Cerebellar cortex (tissue), 1 donor: ENCODE results near the gene ACAT2.
"Not testable (repeated sequence)": the region's sequence is repeated elsewhere in the genome, so short reads cannot be mapped to it uniquely, and the experiment has no call there.

Source experiments
- DNase-seq: peaks from one replicate; pipeline ENCODE4 v3.0.0-alpha.2; 2015; ENCODE audit warnings: low spot score

Gene ACAT2

DNA sequence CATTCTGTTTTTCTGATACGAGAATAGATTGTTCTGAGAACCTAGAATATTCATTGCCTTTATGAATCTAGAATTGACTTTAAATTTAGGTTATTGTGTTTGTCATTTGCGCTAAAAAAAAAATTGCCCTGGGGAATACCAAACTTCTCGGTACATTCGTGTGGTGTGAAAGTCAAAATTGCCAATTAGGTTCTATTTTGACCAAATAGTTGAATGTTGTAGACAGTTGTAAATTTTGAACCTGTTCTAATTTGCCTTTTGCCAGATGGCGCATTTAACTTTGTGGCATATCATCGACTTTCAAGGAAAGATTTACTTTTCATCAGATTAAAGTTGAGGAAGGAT lies 31.5 kb upstream of the ACAT2 start:
- no peak for DNase-seq

- DNase-seq = not testable (repeated sequence)
Measured at GRCh38 chr6:159732550-159732949, 29.3 kb upstream of the ACAT2 start.

DNA sequence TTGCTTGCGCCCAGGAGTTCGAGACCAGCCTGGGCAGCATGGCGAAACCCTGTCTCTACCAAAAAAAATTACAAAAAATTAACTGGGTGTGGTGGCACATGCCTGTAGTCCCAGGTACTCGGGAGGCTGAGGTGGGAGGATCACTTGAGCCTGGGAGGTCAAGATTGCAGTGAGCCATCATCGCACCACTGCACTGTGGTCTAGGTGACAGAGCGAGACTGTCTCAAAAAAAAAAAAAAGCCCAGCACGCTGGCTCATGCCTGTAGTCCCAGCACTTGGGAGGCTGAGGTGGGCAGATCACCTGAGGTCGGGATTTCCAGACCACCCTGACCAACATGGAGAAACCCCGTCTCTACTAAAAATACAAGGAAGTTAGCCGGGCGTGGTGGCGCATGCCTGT lies 28.4 kb upstream of the ACAT2 start:
- not testable (repeated sequence) for DNase-seq

DNA sequence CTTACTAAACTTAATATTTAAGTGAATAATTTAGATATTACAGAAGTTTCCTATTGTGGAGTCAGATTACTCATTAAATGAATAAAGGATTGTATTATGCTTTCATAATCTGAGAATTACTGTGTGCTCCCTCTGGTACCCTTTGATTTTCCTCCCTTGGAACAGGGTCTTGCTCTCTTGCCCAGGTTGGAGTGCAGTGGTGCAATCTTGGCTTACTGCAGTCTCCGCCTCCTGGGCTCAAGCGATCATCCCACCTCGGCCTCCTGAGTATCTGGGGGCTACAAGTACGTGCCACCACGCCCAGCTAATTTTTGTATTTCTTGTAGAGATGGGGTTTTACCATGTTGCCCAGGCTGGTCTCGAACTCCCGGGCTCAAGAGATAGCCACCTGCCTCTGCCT lies 24.9 kb upstream of the ACAT2 start:
- DNase-seq = no peak

- no peak for DNase-seq
Measured at GRCh38 chr6:159739341-159739740, 22.5 kb upstream of the ACAT2 start.

DNA sequence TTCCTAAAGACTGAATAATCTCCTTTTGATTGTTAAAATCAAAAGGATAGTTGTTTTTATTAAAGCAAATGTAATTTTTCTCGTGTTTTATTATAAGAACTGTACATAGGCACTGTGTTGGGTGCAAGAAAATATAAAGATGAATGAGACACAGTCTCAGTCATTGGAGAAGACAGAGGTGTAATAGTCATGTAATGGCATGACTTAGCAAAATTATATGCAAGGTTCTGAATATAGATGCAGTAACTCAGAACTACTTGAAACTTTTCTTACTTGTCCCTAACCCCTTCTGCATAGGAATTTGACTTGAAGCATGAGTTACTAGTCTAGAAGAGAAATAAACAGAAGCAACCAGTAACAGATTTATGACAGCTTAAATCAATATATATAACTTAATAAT lies 19.7 kb upstream of the ACAT2 start:
- DNase-seq = no peak

- DNase-seq = no peak
Measured at GRCh38 chr6:159745081-159745480, 16.8 kb upstream of the ACAT2 start.

DNA sequence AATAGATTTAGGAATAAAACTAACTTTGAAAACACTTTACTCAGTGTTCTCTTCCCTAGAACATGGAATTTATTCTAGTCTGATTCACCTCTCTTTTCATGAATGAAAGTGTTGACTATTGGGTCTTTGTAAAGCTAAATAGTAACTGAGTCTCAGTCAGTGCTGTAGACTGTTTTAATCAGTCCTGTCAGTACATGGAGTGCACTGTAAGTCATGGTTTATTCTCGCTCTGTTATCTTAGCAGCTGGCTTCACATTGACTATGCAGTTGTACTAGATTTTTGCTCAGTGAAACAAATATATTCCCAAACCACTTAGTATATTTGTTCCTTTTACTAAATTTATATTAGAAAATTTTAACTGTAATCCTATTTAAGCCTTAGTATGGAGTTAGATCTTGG lies 15.1 kb upstream of the ACAT2 start:
- no peak for DNase-seq

GRCh38 chr6:159748127-159748526 lies 13.7 kb upstream of the ACAT2 start:
- not testable (repeated sequence) for DNase-seq

DNA sequence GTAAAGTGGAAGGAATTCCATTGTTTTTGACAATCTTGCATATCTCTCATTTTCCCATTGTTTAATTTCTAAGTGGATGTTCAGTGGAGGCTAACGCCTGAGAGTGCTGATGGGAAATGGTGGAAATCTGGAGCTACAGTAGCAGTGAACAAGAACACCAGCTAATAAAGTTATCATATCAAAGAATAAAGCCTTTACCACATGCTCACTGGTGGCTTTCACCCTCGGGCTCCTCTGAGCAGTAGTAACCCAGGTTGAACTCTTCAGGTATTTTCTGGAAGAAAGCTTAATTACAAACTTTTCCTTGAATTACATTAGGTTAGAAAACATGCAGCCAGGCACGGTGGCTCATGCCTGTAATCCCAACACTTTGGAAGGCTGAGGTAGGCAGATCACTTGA lies 10.4 kb upstream of the ACAT2 start:
- no peak for DNase-seq

- DNase-seq = no peak
Measured at GRCh38 chr6:159753081-159753872, 8.6 kb upstream of the ACAT2 start.

DNA sequence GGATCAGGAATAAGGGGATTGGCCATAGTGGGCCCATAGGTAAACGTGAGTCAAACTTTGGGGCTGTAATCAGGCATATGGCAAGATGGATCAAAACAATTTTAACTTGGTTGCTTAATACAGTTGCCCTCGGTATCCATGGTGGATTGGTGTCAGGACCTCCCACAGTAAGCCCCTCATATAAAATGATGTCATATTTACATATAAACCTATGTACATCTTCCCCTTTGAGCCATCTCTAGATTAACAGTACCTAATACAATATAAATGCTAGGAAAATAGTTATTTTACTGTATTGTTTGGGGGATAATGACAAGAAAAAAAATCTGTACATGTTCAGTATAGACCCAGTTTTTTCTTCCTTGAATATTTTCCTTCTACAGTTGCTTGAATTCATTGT lies 7.4 kb upstream of the ACAT2 start:
- no peak for DNase-seq

DNA sequence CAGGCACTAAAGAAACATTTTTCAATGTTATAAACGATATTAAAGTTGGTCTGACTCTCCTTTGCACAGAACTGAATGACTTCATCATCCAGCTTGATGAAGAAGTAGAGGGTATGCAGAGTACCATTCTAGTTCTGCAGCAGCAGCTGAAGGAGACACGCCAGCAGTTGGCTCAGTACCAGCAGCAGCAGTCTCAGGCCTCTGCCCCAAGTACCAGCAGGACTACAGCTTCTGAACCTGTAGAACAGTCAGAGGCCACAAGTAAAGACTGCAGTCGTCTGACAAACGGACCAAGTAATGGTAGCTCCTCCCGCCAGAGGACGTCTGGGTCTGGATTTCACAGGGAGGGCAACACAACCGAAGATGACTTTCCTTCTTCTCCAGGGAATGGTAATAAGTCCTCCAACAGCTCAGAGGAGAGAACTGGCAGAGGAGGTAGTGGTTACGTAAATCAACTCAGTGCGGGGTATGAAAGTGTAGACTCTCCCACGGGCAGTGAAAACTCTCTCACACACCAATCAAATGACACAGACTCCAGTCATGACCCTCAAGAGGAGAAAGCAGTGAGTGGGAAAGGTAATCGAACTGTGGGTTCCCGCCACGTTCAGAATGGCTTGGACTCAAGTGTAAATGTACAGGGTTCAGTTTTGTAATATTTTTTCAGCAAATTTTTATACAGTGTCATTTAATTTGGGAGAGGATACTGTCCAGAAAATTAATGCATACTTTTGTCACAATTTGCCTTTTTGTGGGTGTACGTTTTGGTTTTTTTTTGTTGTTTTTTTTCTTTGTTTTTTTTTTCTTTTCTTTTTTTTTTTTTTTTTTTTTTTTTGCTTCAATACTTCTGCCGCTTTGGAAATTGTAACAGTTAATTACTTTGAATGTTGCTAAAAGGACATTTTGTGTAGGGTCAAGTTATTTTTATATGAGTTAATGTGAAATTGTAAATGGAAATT lies 6.6 kb upstream of the ACAT2 start:
- peak; percentile 47 for DNase-seq

DNA sequence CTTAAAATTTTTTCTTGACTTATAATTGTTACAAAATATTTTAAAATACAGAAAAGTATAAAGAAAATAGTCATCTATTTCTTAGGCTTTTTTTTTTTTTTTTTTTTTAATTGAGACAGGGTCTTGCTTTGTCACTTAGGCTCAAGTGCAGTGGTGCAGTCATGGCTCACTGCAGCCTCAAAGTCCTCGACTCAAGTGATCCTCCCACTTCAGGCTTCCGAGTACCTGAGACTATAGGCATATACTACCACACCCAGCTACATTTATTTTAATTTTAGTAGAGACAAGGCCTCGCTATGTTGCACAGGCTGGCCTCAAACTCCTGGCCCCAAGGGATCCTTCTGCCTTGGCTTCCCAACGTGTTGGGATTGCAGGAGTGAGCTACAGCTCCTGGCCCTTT lies 5.3 kb upstream of the ACAT2 start:
- DNase-seq = no peak

DNA sequence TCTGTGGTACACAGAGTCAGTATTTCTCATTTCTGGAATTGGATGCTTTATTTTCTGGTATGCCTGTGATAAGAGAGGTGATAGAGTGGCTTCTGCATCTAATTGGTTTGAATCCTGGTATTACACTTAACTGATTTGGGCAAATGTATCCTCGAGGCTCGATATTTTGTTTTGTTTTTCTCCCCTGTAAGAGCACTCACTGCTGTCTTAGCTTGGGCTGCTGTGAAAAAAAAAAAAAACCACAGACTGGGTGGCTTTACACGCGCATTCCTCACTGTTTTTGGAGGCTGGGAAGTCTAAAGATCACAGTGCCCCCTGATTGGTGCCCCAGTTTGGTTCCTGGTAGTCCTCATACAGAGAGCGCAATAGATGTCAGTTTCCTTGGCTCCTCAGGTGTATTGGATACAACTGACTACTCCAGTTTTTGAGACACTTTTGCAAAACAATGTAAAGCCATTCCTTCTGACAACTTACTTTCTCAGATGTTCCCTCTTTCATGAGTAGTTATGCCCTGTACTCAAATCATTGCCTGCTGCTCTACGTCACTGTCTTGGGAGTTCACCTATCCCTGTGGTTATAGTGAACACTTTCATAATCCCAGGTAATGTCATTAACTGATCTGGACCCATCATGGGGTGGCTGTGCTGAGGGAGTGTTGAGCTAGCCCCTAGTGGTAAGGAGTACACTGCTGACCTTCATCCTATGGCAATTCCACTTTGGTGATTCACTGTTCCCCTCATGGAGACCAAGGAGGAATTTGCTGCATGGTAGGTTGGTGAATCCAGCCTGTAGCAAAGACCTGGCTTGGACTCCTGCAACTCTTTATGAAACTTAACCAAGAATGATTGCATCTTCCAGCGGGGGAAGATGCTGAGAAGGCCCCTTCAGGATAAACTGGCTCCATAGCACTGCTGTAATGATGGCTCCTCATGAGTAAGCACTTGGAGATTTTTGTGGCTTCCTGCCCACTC lies 3.5 kb upstream of the ACAT2 start:
- peak; percentile 28 for DNase-seq

- DNase-seq = peak; percentile 24
Measured at GRCh38 chr6:159759645-159760044, 2.2 kb upstream of the ACAT2 start.

DNA sequence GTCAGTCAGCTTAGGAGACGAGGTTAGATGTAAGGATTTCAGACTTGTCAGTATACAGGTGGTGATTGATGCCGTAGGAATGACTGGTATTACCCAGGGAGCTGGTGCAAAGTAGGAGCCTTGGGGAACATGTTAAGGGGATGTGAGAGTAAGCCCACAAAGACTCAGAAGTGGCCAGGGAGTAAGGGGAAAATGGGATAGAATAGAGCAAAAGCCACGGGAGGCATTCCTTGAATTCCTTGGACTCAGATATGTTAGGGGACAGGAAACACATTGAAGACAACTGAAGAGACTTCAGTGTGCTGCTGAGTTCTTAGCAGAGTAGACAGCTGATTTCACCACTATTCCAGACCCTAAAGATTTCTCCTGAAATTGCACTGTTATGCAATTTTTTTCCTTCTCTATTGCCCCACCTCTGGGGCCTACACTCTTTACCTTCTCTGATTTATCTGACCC lies 1.2 kb upstream of the ACAT2 start:
- DNase-seq = peak; percentile 54

DNA sequence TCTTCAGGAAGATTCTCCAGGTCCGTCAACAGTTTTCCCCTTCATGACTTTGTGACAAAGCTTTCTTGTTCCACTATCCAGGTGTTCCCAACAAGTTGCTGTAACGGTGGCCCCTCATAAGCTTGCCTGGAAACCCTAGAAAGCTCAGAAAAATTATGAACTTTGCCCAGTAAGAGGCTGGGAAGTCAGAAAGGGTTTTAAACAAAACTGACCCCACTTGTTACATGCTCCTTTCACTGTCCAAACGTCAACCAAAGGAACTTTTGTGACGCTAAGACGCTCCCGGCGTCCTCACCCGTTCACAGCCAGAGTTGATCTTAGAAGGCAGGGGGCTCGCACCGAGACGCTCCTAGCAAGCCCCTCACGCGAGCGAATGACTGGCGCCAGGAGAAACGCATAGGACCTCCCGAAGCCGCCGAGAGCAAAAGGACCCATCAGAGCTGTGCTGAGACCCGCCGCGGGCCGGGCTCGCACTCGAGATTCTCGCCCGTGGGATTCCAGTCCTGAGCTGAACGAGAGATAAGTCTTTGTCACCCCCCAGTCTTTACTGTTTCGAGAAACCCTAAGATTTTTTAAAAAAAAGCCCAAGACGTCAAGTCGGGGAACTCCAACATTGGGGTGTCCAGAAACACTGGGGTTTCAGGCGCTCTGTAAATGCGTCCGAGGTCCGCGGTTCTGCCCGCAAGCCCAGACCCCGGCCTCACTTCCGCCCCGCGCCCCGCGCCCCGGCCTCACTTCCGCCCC lies 544 bp upstream of the ACAT2 start:
- peak; percentile 41 for DNase-seq

DNA sequence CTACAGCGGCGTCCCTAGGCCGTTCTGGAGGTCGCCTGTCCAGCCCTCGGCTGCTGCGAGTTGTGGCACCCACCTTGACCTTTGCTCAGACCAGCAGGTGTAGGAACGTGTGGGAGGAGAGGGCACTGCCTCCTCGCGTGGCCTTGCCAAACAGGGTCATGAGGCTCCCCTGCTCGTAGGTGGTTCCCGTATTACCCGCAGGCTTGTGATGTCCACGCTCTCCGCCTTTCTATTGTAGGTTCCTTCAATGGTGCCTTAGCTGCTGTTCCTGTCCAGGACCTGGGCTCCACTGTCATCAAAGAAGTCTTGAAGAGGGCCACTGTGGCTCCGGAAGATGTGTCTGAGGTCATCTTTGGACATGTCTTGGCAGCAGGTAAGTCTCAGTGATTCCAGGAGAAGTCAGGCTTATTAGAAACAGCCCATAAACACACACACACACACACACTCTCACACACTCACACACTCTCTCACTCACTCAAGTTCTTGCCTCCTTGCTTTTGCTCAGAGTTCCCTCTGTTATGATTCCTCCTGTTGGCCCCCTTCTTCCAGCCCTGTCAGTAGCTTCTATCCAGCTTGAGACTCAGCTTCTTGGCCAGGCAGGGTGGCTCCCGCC lies 942 bp downstream of the ACAT2 start:
- no peak for DNase-seq

- DNase-seq = no peak
Measured at GRCh38 chr6:159766906-159767305, 5.1 kb downstream of the ACAT2 start.

DNA sequence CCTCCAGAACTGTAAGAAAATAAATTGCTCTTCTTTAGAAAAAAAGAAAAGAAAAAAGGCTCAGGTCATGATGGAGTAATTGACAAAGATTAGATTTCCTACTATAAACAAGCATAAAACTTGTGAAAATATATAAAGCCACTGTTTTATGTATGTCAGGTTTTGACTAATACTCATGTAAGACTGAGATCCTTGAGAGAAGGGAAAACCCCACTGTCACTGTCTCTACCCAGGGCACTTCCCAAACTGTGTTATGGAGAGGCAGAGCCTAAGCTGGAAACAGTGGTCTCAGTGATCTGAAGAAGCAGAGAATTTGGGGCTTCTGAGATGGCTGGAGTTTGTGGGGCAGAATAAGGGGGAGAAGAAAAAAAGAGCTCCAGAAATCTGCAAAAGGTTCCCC lies 7.6 kb downstream of the ACAT2 start:
- no peak for DNase-seq
